Body of pancreas (tissue), 4 donors: ENCODE measurements around the gene GJA8.

ENCODE experiments used
- CTCF ChIP-seq, 7 experiments: fragments of 450-650 bp in 4 of 7; fragments of 200-600 bp in 3 of 7; sonication (generic) in 3 of 7; IDR thresholded peaks; one replicate each; pipeline ENCODE4 v1.5.1; 2016 to 2019; ENCODE audit warnings: antibody characterized with exemption in 7 of 7
- POLR2A ChIP-seq, 3 donors: fragments of 450-650 bp; IDR thresholded peaks; one replicate each; pipeline ENCODE4 v1.6.1; 2016; ENCODE audit warnings: antibody characterized with exemption in 3 of 3, mild to moderate bottlenecking in 2 of 3

GRCh38 chr1:147912553-147912952 lies 10.0 kb downstream of the GJA8 start:
- TF ChIP-seq CTCF (IDR thresholded peaks at IDR 0.05): no peak
- no peak for TF ChIP-seq POLR2A (IDR thresholded peaks at IDR 0.05)
